Testis (tissue), 2 donors: ENCODE data around the gene AGBL4.

Experiments
- POLR2A ChIP-seq: fragments of 450-650 bp; IDR thresholded peaks from one replicate; pipeline ENCODE4 v1.6.1; 2017; ENCODE audit warnings: antibody characterized with exemption, mild to moderate bottlenecking, moderate library complexity
- TF ChIP-seq, protein P1 (sequence below), 3 experiments: fragments of 450-650 bp in 2 of 3; fragments of 200-600 bp in 1 of 3; sonication (generic) in 1 of 3; IDR thresholded peaks; one replicate each; pipeline ENCODE4 v1.5.1; 2016 to 2019; ENCODE audit warnings: antibody characterized with exemption in 3 of 3, mild to moderate bottlenecking in 2 of 3, moderate library complexity in 1 of 3

DNA sequence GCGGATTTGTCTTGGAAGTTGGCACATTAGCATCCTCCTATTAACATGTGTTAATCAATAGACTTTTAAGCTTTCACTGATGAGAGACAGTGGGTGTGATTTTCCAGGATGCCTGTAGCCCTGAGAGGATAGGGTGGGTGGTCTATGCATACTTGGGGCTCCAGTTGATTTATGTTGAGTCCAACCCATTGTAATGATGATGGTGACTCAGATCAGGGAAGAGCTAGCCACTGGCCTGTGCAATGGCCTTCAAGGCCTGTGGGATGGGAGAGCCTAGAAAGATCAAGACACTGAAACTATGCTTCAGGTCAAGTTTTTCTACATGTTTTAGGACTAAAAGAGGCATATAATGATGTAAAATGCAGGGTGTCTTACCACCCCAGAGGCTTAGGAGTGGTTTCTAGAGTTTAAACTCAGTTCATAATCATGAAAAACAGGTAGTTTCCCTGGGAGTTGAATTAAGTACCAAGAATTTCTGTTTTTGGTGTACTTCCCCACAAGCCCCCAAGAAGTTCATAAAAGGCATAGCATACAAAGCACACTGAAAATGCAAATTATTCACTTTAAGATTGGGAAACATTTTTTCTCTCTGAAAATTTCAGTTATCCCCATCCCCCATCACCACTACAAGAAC is 1267.0 kb downstream of the AGBL4 start:
- TF ChIP-seq, protein P1, sequence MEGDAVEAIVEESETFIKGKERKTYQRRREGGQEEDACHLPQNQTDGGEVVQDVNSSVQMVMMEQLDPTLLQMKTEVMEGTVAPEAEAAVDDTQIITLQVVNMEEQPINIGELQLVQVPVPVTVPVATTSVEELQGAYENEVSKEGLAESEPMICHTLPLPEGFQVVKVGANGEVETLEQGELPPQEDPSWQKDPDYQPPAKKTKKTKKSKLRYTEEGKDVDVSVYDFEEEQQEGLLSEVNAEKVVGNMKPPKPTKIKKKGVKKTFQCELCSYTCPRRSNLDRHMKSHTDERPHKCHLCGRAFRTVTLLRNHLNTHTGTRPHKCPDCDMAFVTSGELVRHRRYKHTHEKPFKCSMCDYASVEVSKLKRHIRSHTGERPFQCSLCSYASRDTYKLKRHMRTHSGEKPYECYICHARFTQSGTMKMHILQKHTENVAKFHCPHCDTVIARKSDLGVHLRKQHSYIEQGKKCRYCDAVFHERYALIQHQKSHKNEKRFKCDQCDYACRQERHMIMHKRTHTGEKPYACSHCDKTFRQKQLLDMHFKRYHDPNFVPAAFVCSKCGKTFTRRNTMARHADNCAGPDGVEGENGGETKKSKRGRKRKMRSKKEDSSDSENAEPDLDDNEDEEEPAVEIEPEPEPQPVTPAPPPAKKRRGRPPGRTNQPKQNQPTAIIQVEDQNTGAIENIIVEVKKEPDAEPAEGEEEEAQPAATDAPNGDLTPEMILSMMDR (IDR thresholded peaks at IDR 0.05): no peak
- TF ChIP-seq POLR2A: no peak
